HEK293 (cell line): ENCODE data around the gene CCBE1.

ENCODE experiments used
- CTCF ChIA-PET: fragments of 350-600 bp; formaldehyde crosslinking; extraction: SDS; loops from one replicate; lab custom pipeline; 2021; ENCODE audit warnings: antibody characterized with exemption; lab: Yijun Ruan, JAX
- POLR2A ChIA-PET: fragments of 300-600 bp; formaldehyde crosslinking; extraction: SDS; loops from one replicate; lab custom pipeline; 2020; ENCODE audit warnings: antibody characterized with exemption, inconsistent platforms; lab: Yijun Ruan, JAX
- H3K27ac ChIP-seq: fragments of 200-500 bp; sonication (Bioruptor generic); 2 replicates; pipeline ENCODE4 v1.5.1; 2014; ENCODE audit warnings: low read depth, low read length, control low read depth, inconsistent platforms; ENCODE audit errors: extremely low read depth
- H3K36me3 ChIP-seq, 2 experiments: fragments of 200-500 bp in 1 of 2; sonication (Bioruptor generic) in 1 of 2; 1 replicate in 1 of 2; 2 replicates in 1 of 2; pipeline ENCODE4 v1.5.1; 2014 to 2017; ENCODE audit warnings: inconsistent platforms in 2 of 2, low read length in 2 of 2; ENCODE audit not compliant: control insufficient read depth in 2 of 2, insufficient read depth in 1 of 2
- H3K4me1 ChIP-seq: fragments of 200-500 bp; sonication (Bioruptor generic); 2 replicates; pipeline ENCODE4 v1.5.1; 2014; ENCODE audit warnings: mild to moderate bottlenecking, low read length, inconsistent platforms; ENCODE audit not compliant: control insufficient read depth, insufficient read depth
- H3K4me3 ChIP-seq: 2 replicates; pipeline ENCODE4 v1.5.1; 2011; ENCODE audit warnings: low read depth, mild to moderate bottlenecking, control low read depth, low read length, moderate library complexity
- H3K9me3 ChIP-seq: fragments of 200-500 bp; sonication (Bioruptor generic); 2 replicates; pipeline ENCODE4 v1.5.1; 2014; ENCODE audit warnings: low read depth, low read length, inconsistent platforms; ENCODE audit not compliant: control insufficient read depth, insufficient read depth
- HIC1 ChIP-seq: fragments of 450-650 bp; formaldehyde crosslinking; IDR thresholded peaks from 2 replicates; pipeline ENCODE4 v1.5.1; 2016; ENCODE audit warnings: missing biosample characterization, missing genetic modification characterization
- MEIS1 ChIP-seq: sonication (generic); formaldehyde crosslinking; IDR thresholded peaks from 2 replicates; pipeline ENCODE4 v1.8.1; 2022; ENCODE audit warnings: missing genetic modification reagents, mild to moderate bottlenecking, borderline replicate concordance
- SETDB1 ChIP-seq: IDR thresholded peaks from one replicate; pipeline ENCODE4 v1.6.1; 2017; ENCODE audit warnings: mild to moderate bottlenecking, low read length, moderate library complexity, mixed read lengths; ENCODE audit not compliant: insufficient read length
- TCF7L2 ChIP-seq: IDR thresholded peaks from 2 replicates; pipeline ENCODE4 v1.6.1; 2011; ENCODE audit warnings: low read depth, mild to moderate bottlenecking, inconsistent platforms, low read length, moderate library complexity, borderline replicate concordance
- ZBTB20 ChIP-seq: fragments of 450-650 bp; formaldehyde crosslinking; IDR thresholded peaks from 2 replicates; pipeline ENCODE4 v1.5.1; 2016; ENCODE audit warnings: missing biosample characterization, missing genetic modification characterization
- ZNF10 ChIP-seq: fragments of 450-650 bp; formaldehyde crosslinking; IDR thresholded peaks from 2 replicates; pipeline ENCODE4 v1.5.1; 2017; ENCODE audit warnings: missing biosample characterization, missing genetic modification characterization
- ZNF132 ChIP-seq: fragments of 450-650 bp; formaldehyde crosslinking; IDR thresholded peaks from 2 replicates; pipeline ENCODE4 v1.5.1; 2017; ENCODE audit warnings: missing biosample characterization, missing genetic modification characterization, borderline replicate concordance
- ZNF19 ChIP-seq: fragments of 450-650 bp; formaldehyde crosslinking; IDR thresholded peaks from 2 replicates; pipeline ENCODE4; 2016; ENCODE audit warnings: missing biosample characterization, missing genetic modification characterization, low read depth
- ZNF324 ChIP-seq: fragments of 450-650 bp; formaldehyde crosslinking; IDR thresholded peaks from 2 replicates; pipeline ENCODE4 v1.5.1; 2016; ENCODE audit warnings: missing biosample characterization, missing genetic modification characterization
- ZNF394 ChIP-seq: fragments of 450-650 bp; formaldehyde crosslinking; IDR thresholded peaks from 2 replicates; pipeline ENCODE4 v1.5.1; 2016; ENCODE audit warnings: missing biosample characterization, missing genetic modification characterization, mild to moderate bottlenecking, moderate library complexity, borderline replicate concordance
- ZNF501 ChIP-seq: fragments of 450-650 bp; formaldehyde crosslinking; IDR thresholded peaks from 2 replicates; pipeline ENCODE4 v1.5.1; 2016; ENCODE audit warnings: missing biosample characterization, missing genetic modification characterization
- ZNF521 ChIP-seq: fragments of 450-650 bp; formaldehyde crosslinking; IDR thresholded peaks from 2 replicates; pipeline ENCODE4 v1.5.1; 2017; ENCODE audit warnings: missing biosample characterization, mild to moderate bottlenecking, missing genetic modification characterization
- ZNF747 ChIP-seq: fragments of 450-650 bp; formaldehyde crosslinking; IDR thresholded peaks from 2 replicates; pipeline ENCODE4 v1.5.1; 2016; ENCODE audit warnings: missing biosample characterization, missing genetic modification characterization
- ZNF76 ChIP-seq: fragments of 450-650 bp; formaldehyde crosslinking; IDR thresholded peaks from 2 replicates; pipeline ENCODE4; 2016; ENCODE audit warnings: low read depth, missing biosample characterization, missing genetic modification characterization, borderline replicate concordance
- ZNF768 ChIP-seq: fragments of 450-650 bp; formaldehyde crosslinking; IDR thresholded peaks from 2 replicates; pipeline ENCODE4 v1.5.1; 2018; ENCODE audit warnings: missing biosample characterization, mild to moderate bottlenecking, missing genetic modification characterization
- ZNF776 ChIP-seq: fragments of 450-650 bp; formaldehyde crosslinking; IDR thresholded peaks from 2 replicates; pipeline ENCODE4 v1.5.0; 2017; ENCODE audit warnings: missing biosample characterization, missing genetic modification characterization, borderline replicate concordance
- ZNF792 ChIP-seq: fragments of 450-650 bp; formaldehyde crosslinking; IDR thresholded peaks from 2 replicates; pipeline ENCODE4 v1.5.1; 2016; ENCODE audit warnings: missing biosample characterization, missing genetic modification characterization
- TF ChIP-seq, protein P1 (sequence below): fragments of 450-650 bp; formaldehyde crosslinking; optimal IDR thresholded peaks from 2 replicates; pipeline ENCODE3; 2016; ENCODE audit warnings: missing biosample characterization, mild to moderate bottlenecking, missing genetic modification characterization

Gene CCBE1

DNA sequence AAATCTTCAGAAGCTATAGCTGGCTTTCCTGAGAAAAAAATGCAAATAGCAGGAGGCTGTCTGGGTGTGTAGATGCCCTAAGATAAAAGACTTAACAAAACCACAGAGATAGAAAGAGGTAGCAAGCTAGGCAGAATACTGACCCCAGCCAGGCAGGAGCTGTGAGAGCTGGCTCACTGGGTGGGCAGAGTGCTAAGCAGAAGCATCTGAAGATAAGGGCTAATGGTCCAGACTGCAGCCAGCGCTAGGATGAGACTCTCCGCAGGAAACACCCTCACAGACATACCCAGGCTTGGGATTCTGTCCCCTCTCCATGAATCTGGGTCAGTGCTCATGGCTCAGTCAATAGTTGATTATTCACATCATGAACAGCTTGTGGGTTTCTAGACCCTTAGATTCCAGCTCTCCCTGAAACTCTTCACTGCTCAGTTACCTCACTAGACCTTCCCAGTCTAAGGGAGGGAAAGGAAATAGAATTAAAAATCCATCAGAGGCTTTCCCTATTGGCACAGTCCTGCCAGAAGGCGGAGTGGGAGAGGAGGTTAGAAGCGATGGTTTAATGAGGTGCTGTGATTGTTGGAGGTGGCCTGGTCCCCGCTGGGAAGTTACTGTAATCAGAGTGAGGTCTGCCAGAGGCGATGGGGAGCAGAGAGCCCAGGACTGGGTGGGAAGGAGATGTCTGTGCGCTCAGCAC is 21.4 kb upstream of the CCBE1 start (continued):
- TF ChIP-seq ZNF132 (tag by site-specific recombination) (no peak), ZNF768 (no peak), ZNF521 (tag by site-specific recombination) (no peak), ZNF501 (tag by site-specific recombination) (no peak), ZNF776 (tag by site-specific recombination) (no peak)
- TF ChIP-seq, protein P1, sequence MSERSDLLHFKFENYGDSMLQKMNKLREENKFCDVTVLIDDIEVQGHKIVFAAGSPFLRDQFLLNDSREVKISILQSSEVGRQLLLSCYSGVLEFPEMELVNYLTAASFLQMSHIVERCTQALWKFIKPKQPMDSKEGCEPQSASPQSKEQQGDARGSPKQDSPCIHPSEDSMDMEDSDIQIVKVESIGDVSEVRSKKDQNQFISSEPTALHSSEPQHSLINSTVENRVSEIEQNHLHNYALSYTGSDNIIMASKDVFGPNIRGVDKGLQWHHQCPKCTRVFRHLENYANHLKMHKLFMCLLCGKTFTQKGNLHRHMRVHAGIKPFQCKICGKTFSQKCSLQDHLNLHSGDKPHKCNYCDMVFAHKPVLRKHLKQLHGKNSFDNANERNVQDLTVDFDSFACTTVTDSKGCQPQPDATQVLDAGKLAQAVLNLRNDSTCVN: no peak

- TF ChIP-seq ZNF10 (tag by site-specific recombination) (no peak), ZNF19 (tag by site-specific recombination) (no peak)
- Histone ChIP-seq H3K4me1 (no peaks in the 10 kb centered on the region), H3K9me3 (no peaks in the 10 kb centered on the region), H3K4me3 (no peak overlapping the region), H3K36me3 (no peaks in the 10 kb centered on the region), H3K27ac (no peak overlapping the region)
- ChIA-PET POLR2A (interaction anchor here (0.6 to 1.5 kb wide), 3 partner anchors 21 to 749 kb away, joined by 3 to 4 read pairs (median 3); partner anchors contain the start of genes CCBE1 and PMAIP1), CTCF (interaction anchor here (0.7 to 1.8 kb wide), 7 partner anchors 12 to 106 kb away, joined by 3 to 11 read pairs (median 3); partner anchors contain the start of gene CCBE1)
Observed at GRCh38 chr18:59718108-59718463, 20.9 kb upstream of the CCBE1 start.

DNA sequence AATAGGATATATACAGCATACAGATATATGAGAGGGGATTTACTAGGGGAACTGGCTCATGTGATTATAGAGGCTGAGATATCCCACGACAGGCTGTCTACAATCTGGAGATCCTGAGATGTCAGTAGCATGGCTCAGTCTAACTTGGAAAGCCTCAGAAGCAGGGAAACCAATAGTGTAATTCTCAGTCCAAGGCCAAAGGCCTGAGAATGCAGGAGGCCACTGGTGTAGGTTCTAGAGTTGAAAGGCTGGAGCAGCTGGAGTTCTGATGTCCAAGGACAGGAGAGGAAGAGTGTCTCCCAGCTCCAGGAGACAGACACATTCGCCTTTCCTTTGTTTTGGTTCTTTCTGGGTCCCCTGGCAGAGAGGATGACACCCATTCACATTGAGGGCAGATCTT is 20.1 kb upstream of the CCBE1 start:
- TF ChIP-seq SETDB1: no peak
- no peak for TF ChIP-seq ZNF792 (tag by site-specific recombination)
- no peak for TF ChIP-seq ZNF768
- no peak for TF ChIP-seq ZNF76
- TF ChIP-seq TCF7L2: no peak
- TF ChIP-seq MEIS1 (CRISPR knock-in tag): no peak
- no peak for TF ChIP-seq ZBTB20 (tag by site-specific recombination)
- TF ChIP-seq ZNF324 (tag by site-specific recombination): no peak
- TF ChIP-seq ZNF747 (tag by site-specific recombination): no peak
- no peak for TF ChIP-seq HIC1 (tag by site-specific recombination)
- no peak for TF ChIP-seq ZNF394
- TF ChIP-seq, all 188 proteins: peak for 0
- Histone ChIP-seq H3K27ac (no peak overlapping the region), H3K4me3 (no peak overlapping the region), H3K4me1 (no peaks in the 10 kb centered on the region), H3K36me3 (no peaks in the 10 kb centered on the region), H3K9me3 (no peaks in the 10 kb centered on the region)
- CTCF ChIA-PET: interaction anchor here (0.9 kb wide), 1 partner anchor 16 kb away, joined by 3 read pairs; no protein-coding TSS in a partner anchor
- POLR2A ChIA-PET: interaction anchor here (0.9 kb wide), 1 partner anchor 10 kb away, joined by 8 read pairs; no protein-coding TSS in a partner anchor
